ENCODE data around the gene ATP6V0E2.
A peak's percentile ranks its signal among the peaks of the same experiment; 100 is the strongest.

Gene ATP6V0E2

DNA sequence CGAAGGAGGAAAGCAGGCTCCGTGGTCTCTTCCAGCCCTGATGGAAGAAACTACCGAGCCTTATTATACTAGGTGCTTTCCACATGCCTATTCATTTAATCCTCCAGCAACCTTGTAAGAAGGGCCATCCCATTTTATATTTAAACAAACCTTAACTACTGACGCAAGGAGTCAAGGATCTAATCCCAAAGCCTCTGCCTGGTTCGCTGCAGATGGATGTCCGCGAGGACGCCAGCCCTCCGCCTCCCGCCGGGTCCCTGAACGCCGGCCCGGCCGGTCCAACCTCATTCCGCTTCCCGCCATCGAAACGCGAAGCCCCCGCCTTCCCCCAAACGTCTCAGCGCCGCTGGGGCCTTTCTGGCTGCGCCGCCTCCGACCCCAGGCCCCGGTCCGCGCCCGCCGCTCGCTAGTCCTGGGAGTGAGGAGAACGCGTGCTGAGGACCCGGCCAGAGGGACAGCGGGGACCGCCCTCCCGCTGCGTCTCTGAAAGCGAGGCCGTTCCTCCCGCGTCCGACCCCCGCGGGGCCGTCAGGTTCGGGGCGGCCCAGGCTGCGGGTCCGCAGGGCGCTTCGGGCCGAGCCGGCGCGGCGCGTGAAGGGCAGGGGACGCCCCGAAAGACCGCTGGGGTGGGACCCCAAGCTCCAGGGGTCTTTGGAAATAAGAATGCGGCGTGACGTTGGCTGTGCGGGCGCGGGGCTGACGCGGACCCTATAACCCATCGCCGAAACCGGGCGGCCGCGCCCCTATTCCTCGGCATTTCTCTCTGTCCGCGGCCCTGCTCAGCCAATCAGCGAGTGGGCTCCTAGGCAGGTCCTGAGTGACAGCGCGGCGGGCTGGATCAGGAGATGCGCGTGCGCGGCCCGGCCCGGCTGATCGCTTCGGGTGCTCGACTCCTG is at the start of gene ATP6V0E2:
TSS of gene ATP6V0E2 (plus strand) at position 896 of the 896 bp plus-strand sequence. CDS start 97 bp downstream, outside the sequence.
- in situ Hi-C loops (cut with MboI; ENCODE audit: low pct_unique_long_range_greater_than_20kb, low sequenced_read_pairs, unreplicated experiment): no loop called here
- peak; percentile 100 for DNase-seq (ENCODE audit: low spot score)
- no peak for TF ChIP-seq CTCF (IDR thresholded peaks at IDR 0.05; ENCODE audit: extremely low read depth, insufficient read depth, missing control alignments)

GRCh38 chr7:149824301-149824741 is 49.4 kb upstream of the ATP6V0E2 start:
- in situ Hi-C loops (cut with MboI; ENCODE audit: low pct_unique_long_range_greater_than_20kb, low sequenced_read_pairs, unreplicated experiment): no loop called here
- DNase-seq (ENCODE audit: low spot score): no peak
- no peak for TF ChIP-seq CTCF (IDR thresholded peaks at IDR 0.05; ENCODE audit: extremely low read depth, insufficient read depth, missing control alignments)

DNA sequence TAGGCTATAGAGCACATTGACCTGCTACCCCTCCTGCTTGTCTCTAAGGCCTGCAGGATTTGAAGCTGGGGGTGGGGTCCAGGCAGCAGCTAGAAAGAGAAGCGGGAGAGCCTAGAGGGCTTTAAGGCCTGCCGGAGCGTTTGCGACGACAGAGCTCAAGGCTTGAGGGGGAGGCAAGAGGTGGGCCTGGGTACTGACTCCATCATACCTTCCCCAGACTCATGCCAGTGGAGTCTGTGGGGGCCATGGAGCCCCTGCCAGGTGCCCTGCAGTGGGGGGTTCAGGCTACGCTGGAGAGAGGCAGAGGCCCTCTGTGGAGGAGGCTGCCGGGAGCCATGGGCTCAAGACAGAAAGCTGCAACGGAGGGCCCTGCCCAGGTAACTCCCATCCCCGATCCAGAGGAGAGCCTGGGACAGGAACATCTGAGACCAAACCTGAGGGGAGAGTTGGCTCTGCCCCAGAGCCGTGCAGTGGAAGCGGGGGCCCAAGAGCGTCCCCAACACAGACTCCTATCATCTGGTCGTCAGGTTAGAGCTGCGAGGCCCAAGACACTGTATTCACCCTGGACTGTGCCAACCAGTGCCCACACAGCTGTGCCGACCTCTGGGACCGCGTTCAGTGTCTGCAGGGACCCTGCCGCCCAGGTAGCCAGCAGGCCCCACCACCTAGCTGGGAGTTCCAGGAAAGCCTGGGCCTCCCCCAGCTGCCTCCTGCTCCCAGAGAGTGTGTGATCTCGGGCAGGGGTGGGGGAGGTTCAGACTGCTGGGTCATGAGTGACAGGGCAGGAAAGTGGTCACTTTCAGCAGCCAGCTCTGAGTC is 48.8 kb upstream of the ATP6V0E2 start:
- peak; percentile 22 for DNase-seq (ENCODE audit: low spot score)
- TF ChIP-seq CTCF (IDR thresholded peaks at IDR 0.05; ENCODE audit: extremely low read depth, insufficient read depth, missing control alignments): no peak
- in situ Hi-C loops (cut with MboI; ENCODE audit: low pct_unique_long_range_greater_than_20kb, low sequenced_read_pairs, unreplicated experiment): no loop called here

GRCh38 chr7:149825567-149826343 is 48.0 kb upstream of the ATP6V0E2 start:
- in situ Hi-C loops (cut with MboI; ENCODE audit: low pct_unique_long_range_greater_than_20kb, low sequenced_read_pairs, unreplicated experiment): no loop called here
- TF ChIP-seq CTCF (IDR thresholded peaks at IDR 0.05; ENCODE audit: extremely low read depth, insufficient read depth, missing control alignments): no peak
- DNase-seq (ENCODE audit: low spot score): no peak

- peak; percentile 38 for DNase-seq (ENCODE audit: low spot score)
- in situ Hi-C loops (cut with MboI; ENCODE audit: low pct_unique_long_range_greater_than_20kb, low sequenced_read_pairs, unreplicated experiment): no loop called here
- no peak for TF ChIP-seq CTCF (IDR thresholded peaks at IDR 0.05; ENCODE audit: extremely low read depth, insufficient read depth, missing control alignments)
These were observed 47.3 kb upstream of the ATP6V0E2 start for GRCh38 chr7:149826344-149827088.

All from GM13977 (cell line).